ENCODE measurements around the gene RCBTB2.
"Not testable (repeated sequence)": the region's sequence is repeated elsewhere in the genome, so short reads cannot be mapped to it uniquely, and the experiment has no call there.

The RCBTB2 gene

GRCh38 chr13:48532506-48533499 lies at the start of gene RCBTB2:
Gene RCBTB2 (minus strand): TSS chr13:48533080. CDS start chr13:48521939, 11,141 bp downstream.
- FAIRE-seq: no peak

- no peak for FAIRE-seq
These were observed 49.2 kb upstream of the RCBTB2 start for GRCh38 chr13:48582084-48582483.

- FAIRE-seq: no peak
These were observed 48.0 kb upstream of the RCBTB2 start for GRCh38 chr13:48580896-48581295.

GRCh38 chr13:48580185-48580803 lies 47.4 kb upstream of the RCBTB2 start:
- FAIRE-seq: peak; percentile 71

- FAIRE-seq: not testable (repeated sequence)
These were observed 47.0 kb upstream of the RCBTB2 start for GRCh38 chr13:48579919-48580180.

- no peak for FAIRE-seq
These were observed 46.5 kb upstream of the RCBTB2 start for GRCh38 chr13:48579165-48579918.

GRCh38 chr13:48578516-48579164 lies 45.8 kb upstream of the RCBTB2 start:
- FAIRE-seq: no peak

- no peak for FAIRE-seq
These were observed 43.6 kb upstream of the RCBTB2 start for GRCh38 chr13:48576448-48577010.

GRCh38 chr13:48575031-48575430 lies 42.2 kb upstream of the RCBTB2 start:
- no peak for FAIRE-seq

GRCh38 chr13:48574041-48574796 lies 41.3 kb upstream of the RCBTB2 start:
- no peak for FAIRE-seq

- FAIRE-seq: no peak
These were observed 40.5 kb upstream of the RCBTB2 start for GRCh38 chr13:48573213-48574007.

- peak; percentile 90 for FAIRE-seq
These were observed 38.4 kb upstream of the RCBTB2 start for GRCh38 chr13:48571126-48571913.

GRCh38 chr13:48570216-48570828 lies 37.4 kb upstream of the RCBTB2 start:
- no peak for FAIRE-seq

- no peak for FAIRE-seq
These were observed 36.3 kb upstream of the RCBTB2 start for GRCh38 chr13:48569104-48569666.

- FAIRE-seq: no peak
These were observed 35.7 kb upstream of the RCBTB2 start for GRCh38 chr13:48568370-48569103.

- FAIRE-seq: peak; percentile 53
These were observed 34.9 kb upstream of the RCBTB2 start for GRCh38 chr13:48567515-48568369.

- FAIRE-seq: no peak
These were observed 31.2 kb upstream of the RCBTB2 start for GRCh38 chr13:48564056-48564455.
